Immature natural killer cell (primary cell): ENCODE data around the gene SCAANT1. TPM values are rescaled to one million over a fixed set of nuclear protein-coding genes. Genes with fewer than 3 reads are reported as not detected.
A peak's percentile ranks its signal among the peaks of the same experiment; 100 is the strongest.

Source experiments
- DNase-seq, 3 donors: peaks; one replicate each; pipeline ENCODE4 v3.0.0; 2022; ENCODE audit warnings: mixed read lengths in 1 of 3
- H3K27ac Mint-ChIP-seq, 6 donors: one replicate each; pipeline ENCODE4 v1.8.0; 2020; ENCODE audit warnings: mixed read lengths in 6 of 6, mild to moderate bottlenecking in 5 of 6, inconsistent platforms in 4 of 6, moderate library complexity in 3 of 6
- H3K27me3 Mint-ChIP-seq, 3 donors: one replicate each; pipeline ENCODE4 v1.8.0; 2020 to 2021; ENCODE audit warnings: low read depth in 3 of 3, mild to moderate bottlenecking in 3 of 3, mixed read lengths in 3 of 3, moderate library complexity in 3 of 3, inconsistent platforms in 1 of 3
- H3K36me3 Mint-ChIP-seq, 3 donors: one replicate each; pipeline ENCODE4 v1.8.0; 2020; ENCODE audit warnings: mixed read lengths in 3 of 3, inconsistent platforms in 2 of 3, mild to moderate bottlenecking in 2 of 3
- H3K4me1 Mint-ChIP-seq, 2 donors: one replicate each; pipeline ENCODE4 v1.8.0; 2020; ENCODE audit warnings: inconsistent platforms in 2 of 2, mild to moderate bottlenecking in 2 of 2, mixed read lengths in 2 of 2, moderate library complexity in 1 of 2
- H3K4me3 Mint-ChIP-seq, 5 donors: one replicate each; pipeline ENCODE4 v1.8.0; 2020; ENCODE audit warnings: mild to moderate bottlenecking in 5 of 5, mixed read lengths in 5 of 5, inconsistent platforms in 3 of 5, moderate library complexity in 3 of 5
- H3K9me3 Mint-ChIP-seq, 6 donors: one replicate each; pipeline ENCODE4 v1.8.0; 2020; ENCODE audit warnings: mild to moderate bottlenecking in 6 of 6, mixed read lengths in 6 of 6, inconsistent platforms in 4 of 6, moderate library complexity in 3 of 6
- polyA plus RNA-seq, 3 donors: library from polyadenylated mRNA; unstranded; fragments of 300-500 nt; fragmentation: Illumina TruSeq; gene quantifications; one replicate each; pipeline ENCODE4 v1.2.3, GENCODE V29; 2021

Gene SCAANT1
- polyA plus RNA-seq, 3 donors from 2014 or later = 6.3 TPM; not detected in 2

GRCh38 chr3:63877737-63878393, 34.3 kb downstream of the SCAANT1 start:
- H3K27ac Mint-ChIP-seq = peak overlapping the region; percentile 1 to 66 (median 26)
- H3K27me3 Mint-ChIP-seq = peaks cover 0 to 2% (median 0%) of the 10 kb centered on the region in 3 donors
- peaks cover 62 to 88% of the 10 kb centered on the region in 2 donors for H3K4me1 Mint-ChIP-seq
- no peak overlapping the region for H3K4me3 Mint-ChIP-seq
- H3K36me3 Mint-ChIP-seq = peaks cover 0 to 4% (median 0%) of the 10 kb centered on the region in 3 donors
- H3K9me3 Mint-ChIP-seq = no peaks in the 10 kb centered on the region
- DNase-seq = no peak

GRCh38 chr3:63876260-63876659, 35.9 kb downstream of the SCAANT1 start:
- peaks cover 0 to 4% (median 0%) of the 10 kb centered on the region in 3 donors for H3K36me3 Mint-ChIP-seq
- peaks cover 0 to 2% (median 0%) of the 10 kb centered on the region in 3 donors for H3K27me3 Mint-ChIP-seq
- no peaks in the 10 kb centered on the region for H3K9me3 Mint-ChIP-seq
- H3K4me3 Mint-ChIP-seq = no peak overlapping the region
- peaks cover 67 to 91% of the 10 kb centered on the region in 2 donors for H3K4me1 Mint-ChIP-seq
- DNase-seq = no peak
- peak overlapping the region in 1 of 6 donors; percentile 17 for H3K27ac Mint-ChIP-seq

- peak overlapping the region in 5 of 6 donors; percentile 2 to 73 (median 46) for H3K27ac Mint-ChIP-seq
- peaks cover 0 to 4% (median 0%) of the 10 kb centered on the region in 3 donors for H3K36me3 Mint-ChIP-seq
- H3K9me3 Mint-ChIP-seq = no peaks in the 10 kb centered on the region
- DNase-seq = no peak
- peaks cover 65 to 90% of the 10 kb centered on the region in 2 donors for H3K4me1 Mint-ChIP-seq
- peaks cover 0 to 2% (median 0%) of the 10 kb centered on the region in 3 donors for H3K27me3 Mint-ChIP-seq
- H3K4me3 Mint-ChIP-seq = peak overlapping the region in 2 of 5 donors; percentile 2 to 27
These were observed 36.7 kb downstream of the SCAANT1 start for GRCh38 chr3:63875510-63875909.

GRCh38 chr3:63874769-63875168, 37.4 kb downstream of the SCAANT1 start:
- H3K9me3 Mint-ChIP-seq = no peaks in the 10 kb centered on the region
- H3K27me3 Mint-ChIP-seq = peaks cover 0 to 2% (median 0%) of the 10 kb centered on the region in 3 donors
- peak overlapping the region in 2 of 5 donors; percentile 32 to 44 for H3K4me3 Mint-ChIP-seq
- peaks cover 61 to 91% of the 10 kb centered on the region in 2 donors for H3K4me1 Mint-ChIP-seq
- peaks cover 0 to 4% (median 0%) of the 10 kb centered on the region in 3 donors for H3K36me3 Mint-ChIP-seq
- no peak for DNase-seq
- peak overlapping the region; percentile 42 to 66 (median 54) for H3K27ac Mint-ChIP-seq

GRCh38 chr3:63872135-63872924, 39.9 kb downstream of the SCAANT1 start:
- no peak for DNase-seq
- no peak overlapping the region for H3K4me3 Mint-ChIP-seq
- H3K4me1 Mint-ChIP-seq = peaks cover 48 to 93% of the 10 kb centered on the region in 2 donors
- no peaks in the 10 kb centered on the region for H3K9me3 Mint-ChIP-seq
- H3K27me3 Mint-ChIP-seq = no peaks in the 10 kb centered on the region
- peaks cover 0 to 4% (median 0%) of the 10 kb centered on the region in 3 donors for H3K36me3 Mint-ChIP-seq
- H3K27ac Mint-ChIP-seq = peak overlapping the region in 1 of 6 donors; percentile 38

- Mint-ChIP-seq H3K9me3 (no peaks in the 10 kb centered on the region), H3K27me3 (no peaks in the 10 kb centered on the region), H3K4me1 (peaks cover 40 to 94% of the 10 kb centered on the region in 2 donors), H3K27ac (no peak overlapping the region), H3K36me3 (peaks cover 0 to 6% (median 0%) of the 10 kb centered on the region in 3 donors), H3K4me3 (no peak overlapping the region)
- no peak for DNase-seq
These were observed 41.6 kb downstream of the SCAANT1 start for GRCh38 chr3:63870615-63871005.

- no peak overlapping the region for H3K4me3 Mint-ChIP-seq
- H3K9me3 Mint-ChIP-seq = no peaks in the 10 kb centered on the region
- no peak overlapping the region for H3K27ac Mint-ChIP-seq
These were observed 42.1 kb downstream of the SCAANT1 start for GRCh38 chr3:63869940-63870614.

GRCh38 chr3:63867225-63867624, 45.0 kb downstream of the SCAANT1 start:
- Mint-ChIP-seq H3K9me3 (no peaks in the 10 kb centered on the region), H3K4me1 (peaks cover 34 to 83% of the 10 kb centered on the region in 2 donors), H3K27ac (peak overlapping the region in 4 of 6 donors; percentile 20 to 71 (median 52)), H3K27me3 (peaks cover 3 to 18% (median 16%) of the 10 kb centered on the region in 3 donors), H3K36me3 (peaks cover 0 to 2% (median 0%) of the 10 kb centered on the region in 3 donors), H3K4me3 (no peak overlapping the region)
- no peak for DNase-seq

More at GRCh38 chr3:63869940-63870614, 42.1 kb downstream of the SCAANT1 start:
- Mint-ChIP-seq H3K4me1 (peaks cover 38 to 94% of the 10 kb centered on the region in 2 donors), H3K27me3 (peaks cover 0 to 4% (median under 1%) of the 10 kb centered on the region in 3 donors), H3K36me3 (peaks cover 0 to 2% (median 0%) of the 10 kb centered on the region in 3 donors)
- no peak for DNase-seq

- Mint-ChIP-seq H3K27ac (peak overlapping the region; percentile 84 to 95 (median 91)), H3K4me3 (peak overlapping the region; percentile 91 to 95 (median 93)), H3K9me3 (no peaks in the 10 kb centered on the region), H3K4me1 (peaks cover 37 to 81% of the 10 kb centered on the region in 2 donors), H3K27me3 (peaks cover 5 to 18% (median 16%) of the 10 kb centered on the region in 3 donors), H3K36me3 (peaks cover 0 to 2% (median 0%) of the 10 kb centered on the region in 3 donors)
- DNase-seq = no peak
These were observed 47.2 kb downstream of the SCAANT1 start for GRCh38 chr3:63864965-63865327.

GRCh38 chr3:63864008-63864964, 47.9 kb downstream of the SCAANT1 start:
- Mint-ChIP-seq H3K36me3 (peaks cover 0 to 2% (median 0%) of the 10 kb centered on the region in 3 donors), H3K27me3 (peaks cover 5 to 18% (median 16%) of the 10 kb centered on the region in 3 donors), H3K4me1 (peaks cover 37 to 78% of the 10 kb centered on the region in 2 donors), H3K4me3 (peak overlapping the region; percentile 91 to 95 (median 93)), H3K27ac (peak overlapping the region; percentile 84 to 95 (median 91)), H3K9me3 (no peaks in the 10 kb centered on the region)
- peak; percentile 47 to 51 (median 48) for DNase-seq

GRCh38 chr3:63863150-63864007, 48.8 kb downstream of the SCAANT1 start, which contains the start of the genes ATXN7 and THOC7:
TSS of gene ATXN7 (plus strand) at chr3:63863867. CDS start at chr3:63912599, 48,732 bp downstream.
TSS of gene THOC7 (minus strand) at chr3:63863805. CDS start at chr3:63863790, 15 bp downstream.
- Mint-ChIP-seq H3K36me3 (peaks cover 0 to 2% (median 0%) of the 10 kb centered on the region in 3 donors), H3K4me1 (peaks cover 37 to 72% of the 10 kb centered on the region in 2 donors)

More at GRCh38 chr3:63863150-63864007, 48.8 kb downstream of the SCAANT1 start, which contains the start of the genes ATXN7 and THOC7:
- H3K4me3 Mint-ChIP-seq = peak within 1 kb of the TSS; percentile 91 to 95 (median 93)
- H3K9me3 Mint-ChIP-seq = no peaks in the 10 kb centered on the region
- H3K27ac Mint-ChIP-seq = peak within 1 kb of the TSS; percentile 84 to 95 (median 93)
- peaks cover 5 to 18% (median 16%) of the 10 kb centered on the region in 3 donors for H3K27me3 Mint-ChIP-seq
- DNase-seq = peak; percentile 77 to 79 (median 79)
